ENCODE results near the gene ZNF556.

The ZNF556 gene

GRCh38 chr19:2926341-2927031 lies 59.4 kb downstream of the ZNF556 start:
- DNase-seq (ENCODE audit: low read depth): no peak
- no peak overlapping the region for H3K4me3 ChIP-seq (ENCODE audit: low read depth, low read length)
- no peak for TF ChIP-seq CTCF (conservative IDR thresholded peaks at IDR 0.05; ENCODE audit: low read depth, low read length)

- no peak overlapping the region for H3K4me3 ChIP-seq (ENCODE audit: low read depth, low read length)
- no peak for TF ChIP-seq CTCF (conservative IDR thresholded peaks at IDR 0.05; ENCODE audit: low read depth, low read length)
- no peak for DNase-seq (ENCODE audit: low read depth)
Measured at GRCh38 chr19:2927032-2927430, 59.9 kb downstream of the ZNF556 start.

Data from choroid plexus epithelial cell (primary cell).